NCI-H446 treated with DMSO at 0.1 percent for 48 hours (cell line): ENCODE data around the gene ATG9A.
"Not testable (repeated sequence)": the region's sequence is repeated elsewhere in the genome, so short reads cannot be mapped to it uniquely, and the experiment has no call there.

Experiments
- DNase-seq: peaks from one replicate; lab custom pipeline; 2025; lab: John Stamatoyannopoulos, UW

ATG9A gene

GRCh38 chr2:219205981-219206327, 23.5 kb downstream of the ATG9A start:
- DNase-seq: no peak

- no peak for DNase-seq
Observed at GRCh38 chr2:219205165-219205538, 24.3 kb downstream of the ATG9A start.

- DNase-seq: no peak
Observed at GRCh38 chr2:219204425-219205164, 24.8 kb downstream of the ATG9A start.

- DNase-seq: not testable (repeated sequence)
Observed at GRCh38 chr2:219201331-219201730, 28.1 kb downstream of the ATG9A start.

- DNase-seq: not testable (repeated sequence)
Observed at GRCh38 chr2:219200502-219201326, 28.7 kb downstream of the ATG9A start.

GRCh38 chr2:219199470-219200211, 29.8 kb downstream of the ATG9A start:
- DNase-seq: no peak

GRCh38 chr2:219198974-219199373, 30.5 kb downstream of the ATG9A start:
- DNase-seq: no peak

- DNase-seq: no peak
Observed at GRCh38 chr2:219197388-219197787, 32.0 kb downstream of the ATG9A start.

- no peak for DNase-seq
Observed at GRCh38 chr2:219186754-219187456, 42.5 kb downstream of the ATG9A start.

- no peak for DNase-seq
Observed at GRCh38 chr2:219184121-219184520, 45.3 kb downstream of the ATG9A start.

GRCh38 chr2:219183151-219183772, 46.2 kb downstream of the ATG9A start:
- no peak for DNase-seq

GRCh38 chr2:219182331-219183150, 46.9 kb downstream of the ATG9A start:
- DNase-seq: no peak

GRCh38 chr2:219181531-219181930, 47.9 kb downstream of the ATG9A start:
- no peak for DNase-seq

- no peak for DNase-seq
Observed at GRCh38 chr2:219180961-219181360, 48.5 kb downstream of the ATG9A start.

- no peak for DNase-seq
Observed at GRCh38 chr2:219179601-219180465, 49.6 kb downstream of the ATG9A start.

GRCh38 chr2:219178377-219179175, 50.9 kb downstream of the ATG9A start:
- no peak for DNase-seq

- peak; percentile 67 for DNase-seq
Observed at GRCh38 chr2:219177552-219178376, 51.7 kb downstream of the ATG9A start, which contains the start of gene RETREG2. RETREG2 (plus strand) TSS chr2:219178275; CDS start chr2:219178353, 78 bp downstream.
